Skin of body (tissue), 2 donors: ENCODE results near the gene TATDN3. TPM values are rescaled to one million over a fixed set of nuclear protein-coding genes. Genes with fewer than 3 reads are reported as not detected.
"Not testable (repeated sequence)": the region's sequence is repeated elsewhere in the genome, so short reads cannot be mapped to it uniquely, and the experiment has no call there.

Experiments used
- DNase-seq: peaks from one replicate; lab custom pipeline; 2025; lab: John Stamatoyannopoulos, UW
- total RNA-seq: library from RNA; depleted of rRNA; stranded (reverse); fragments of >200 nt; gene quantifications from one replicate; pipeline ENCODE4 v1.2.3, GENCODE V29; 2014

The TATDN3 gene
- total RNA-seq, 1 donor from 2014 or later: 14.5 TPM

DNA sequence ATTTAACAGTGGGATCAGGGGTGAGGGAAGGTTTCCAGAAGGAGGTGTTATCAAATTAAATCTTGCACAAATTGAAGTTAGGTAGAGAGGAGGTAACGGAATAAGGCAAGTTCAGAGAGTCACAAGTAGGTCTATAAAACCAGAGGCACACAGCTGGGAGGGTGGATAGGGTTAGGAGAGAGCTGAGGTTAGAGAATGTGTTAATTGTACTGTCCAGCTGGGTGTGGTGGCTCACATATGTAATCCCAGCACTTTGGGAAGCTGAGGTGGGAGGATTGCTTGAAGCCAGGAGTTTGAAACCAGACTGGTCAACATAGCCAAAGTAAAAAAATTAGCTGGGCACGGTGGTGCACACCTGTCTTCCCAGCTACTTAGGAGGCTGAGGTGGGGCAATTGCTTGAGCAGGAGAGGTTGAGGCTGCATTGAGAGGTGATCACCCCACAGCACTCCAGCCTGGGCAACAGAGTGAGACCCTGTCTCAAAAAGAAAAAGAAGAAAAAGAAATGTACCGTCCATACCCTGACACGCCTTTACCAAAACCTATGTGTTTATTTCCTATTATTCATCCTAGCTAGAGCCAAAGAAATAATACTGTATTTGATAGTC lies 35.6 kb downstream of the TATDN3 start:
- DNase-seq: no peak

- DNase-seq: no peak
These were observed 36.2 kb downstream of the TATDN3 start for GRCh38 chr1:212827831-212828278.

GRCh38 chr1:212828395-212828794 lies 36.7 kb downstream of the TATDN3 start:
- DNase-seq: no peak

DNA sequence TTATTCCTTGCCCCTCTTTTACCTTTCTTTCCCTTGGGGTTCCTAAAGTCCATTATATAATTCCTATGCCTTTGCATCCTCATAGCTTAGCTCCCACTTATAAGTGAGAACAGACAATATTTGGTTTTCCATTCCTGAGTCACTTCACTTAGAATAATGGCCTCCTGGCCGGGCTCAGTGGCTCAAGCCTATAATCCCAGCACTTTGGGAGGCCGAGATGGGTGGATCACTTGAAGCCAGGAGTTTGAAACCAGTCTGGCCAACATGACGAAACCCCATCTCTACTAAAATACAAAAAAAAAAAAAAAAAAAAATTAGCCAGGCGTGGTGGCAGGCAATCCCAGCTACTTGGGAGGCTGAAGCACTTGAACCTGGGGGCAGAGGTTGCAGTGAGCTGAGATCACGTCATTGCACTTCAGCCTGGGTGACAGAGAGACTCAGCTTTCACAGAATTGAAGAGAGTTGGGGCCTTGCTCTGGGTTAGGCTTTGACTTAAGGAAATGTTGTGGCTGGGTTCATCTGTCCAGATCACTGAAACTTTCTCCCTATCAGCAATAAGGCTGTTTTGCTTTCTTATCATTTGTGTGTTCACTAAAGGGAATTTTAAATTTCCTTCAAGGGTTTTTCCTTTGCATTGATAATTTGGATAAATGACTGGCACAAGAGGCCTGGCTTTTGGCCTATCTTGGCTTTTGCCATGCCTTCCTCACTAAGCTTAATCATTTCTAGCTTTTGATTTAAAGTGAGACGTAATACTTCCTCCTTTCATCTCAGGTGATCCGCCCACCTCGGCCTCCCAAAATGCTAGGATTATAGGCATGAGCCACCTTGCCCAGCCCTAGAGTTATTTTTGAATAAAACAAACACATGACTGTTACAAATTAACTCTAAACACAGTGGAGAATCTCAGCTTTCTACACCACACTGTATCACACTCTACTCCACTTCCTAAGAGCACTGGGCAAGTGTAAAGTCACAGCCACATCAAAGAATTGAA lies 41.8 kb downstream of the TATDN3 start:
- not testable (repeated sequence) for DNase-seq

GRCh38 chr1:212838145-212838544 lies 46.5 kb downstream of the TATDN3 start:
- no peak for DNase-seq

DNA sequence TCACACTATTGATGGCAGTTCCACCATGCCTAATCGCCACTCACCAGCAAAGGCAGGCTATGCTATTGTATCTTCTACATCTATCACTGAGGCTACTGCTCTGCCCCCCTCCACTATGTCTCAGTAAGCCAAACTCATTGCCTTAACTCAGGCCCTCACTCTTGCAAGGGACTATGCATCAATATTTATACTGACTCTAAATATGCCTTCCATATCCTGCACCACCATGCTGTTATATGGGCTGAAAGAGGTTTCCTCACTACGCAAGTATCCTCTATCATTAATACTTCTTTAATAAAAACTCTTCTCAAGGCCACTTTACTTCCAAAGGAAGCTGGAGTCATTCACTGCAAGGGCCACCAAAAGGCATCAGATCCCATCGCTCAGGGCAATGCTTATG lies 52.8 kb downstream of the TATDN3 start:
- not testable (repeated sequence) for DNase-seq

GRCh38 chr1:212847549-212847948 lies 55.9 kb downstream of the TATDN3 start, which contains the start of gene SPATA45:
TSS of gene SPATA45 (minus strand) at chr1:212847649. CDS start at chr1:212836149, 11,500 bp downstream.
- no peak for DNase-seq

GRCh38 chr1:212852105-212852688 lies 60.5 kb downstream of the TATDN3 start:
- no peak for DNase-seq

- no peak for DNase-seq
These were observed 62.0 kb downstream of the TATDN3 start for GRCh38 chr1:212853658-212854057.

DNA sequence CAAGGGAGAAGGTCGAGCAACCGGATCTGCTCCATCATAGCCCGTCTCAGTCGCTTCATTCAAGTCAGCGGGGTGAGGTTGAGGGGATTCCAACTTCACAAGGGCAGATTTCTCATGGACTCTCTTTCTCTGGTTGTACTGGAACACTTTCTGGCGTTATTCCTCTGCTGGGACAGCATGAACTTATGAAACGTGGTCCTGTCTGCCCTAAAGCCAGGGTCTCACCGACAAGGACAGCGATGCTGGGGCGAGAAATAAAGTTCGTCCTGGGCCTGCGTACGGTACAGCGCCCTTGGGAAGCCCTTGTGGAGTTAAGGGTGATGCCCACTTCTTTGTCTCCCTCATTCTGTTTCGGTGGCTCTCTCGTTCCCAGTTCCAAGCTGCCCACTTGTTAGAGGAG lies 65.1 kb downstream of the TATDN3 start:
- no peak for DNase-seq

DNA sequence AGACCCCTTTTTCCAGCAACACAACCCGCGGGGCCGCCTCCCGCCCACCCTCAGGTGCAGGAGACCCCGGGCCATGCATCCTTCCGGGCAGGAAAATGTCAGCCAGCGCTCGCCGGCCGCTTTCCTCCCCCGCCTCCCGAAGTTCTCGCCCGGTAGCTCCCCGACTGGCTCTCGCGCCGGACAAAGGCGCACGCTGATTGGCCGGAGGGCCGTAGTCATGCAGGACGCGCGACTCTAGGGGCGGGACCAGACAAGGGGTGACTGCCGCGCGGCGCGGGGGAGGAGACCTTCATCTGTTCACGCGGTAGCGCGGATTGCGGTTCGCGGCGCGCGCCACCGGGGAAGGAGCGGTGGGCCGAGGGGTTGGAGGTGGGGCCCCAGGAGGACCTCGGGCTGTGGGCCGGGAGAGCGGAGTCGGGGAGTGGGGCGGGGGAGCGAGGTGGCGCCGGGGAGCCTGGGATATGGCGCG lies 66.3 kb downstream of the TATDN3 start, which contains the start of gene FLVCR1:
Gene FLVCR1, plus strand, starts transcription at position 284 of the 469 bp plus-strand sequence. Its CDS starts 178 bp downstream, at position 462.
- peak; percentile 92 for DNase-seq

DNA sequence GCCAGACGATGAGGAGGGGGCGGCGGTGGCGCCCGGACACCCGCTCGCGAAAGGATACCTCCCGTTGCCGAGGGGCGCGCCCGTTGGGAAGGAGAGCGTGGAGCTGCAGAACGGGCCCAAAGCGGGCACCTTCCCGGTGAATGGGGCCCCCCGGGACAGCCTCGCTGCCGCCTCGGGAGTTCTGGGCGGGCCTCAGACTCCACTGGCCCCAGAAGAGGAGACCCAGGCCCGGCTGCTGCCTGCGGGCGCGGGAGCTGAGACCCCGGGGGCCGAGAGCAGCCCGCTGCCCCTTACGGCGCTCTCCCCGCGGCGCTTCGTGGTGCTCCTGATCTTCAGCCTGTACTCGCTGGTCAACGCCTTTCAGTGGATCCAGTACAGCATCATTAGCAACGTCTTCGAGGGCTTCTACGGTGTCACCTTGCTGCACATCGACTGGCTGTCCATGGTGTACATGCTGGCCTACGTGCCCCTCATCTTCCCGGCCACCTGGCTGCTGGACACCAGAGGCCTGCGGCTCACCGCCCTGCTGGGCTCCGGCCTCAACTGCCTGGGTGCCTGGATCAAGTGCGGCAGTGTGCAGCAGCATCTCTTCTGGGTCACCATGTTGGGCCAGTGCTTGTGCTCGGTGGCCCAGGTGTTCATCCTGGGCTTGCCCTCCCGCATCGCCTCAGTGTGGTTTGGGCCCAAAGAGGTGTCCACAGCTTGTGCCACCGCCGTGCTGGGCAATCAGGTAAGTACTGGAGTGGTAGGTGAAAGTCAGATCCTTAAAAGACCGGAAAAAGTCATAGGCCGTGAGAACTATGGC lies 67.0 kb downstream of the TATDN3 start:
- DNase-seq: no peak

DNA sequence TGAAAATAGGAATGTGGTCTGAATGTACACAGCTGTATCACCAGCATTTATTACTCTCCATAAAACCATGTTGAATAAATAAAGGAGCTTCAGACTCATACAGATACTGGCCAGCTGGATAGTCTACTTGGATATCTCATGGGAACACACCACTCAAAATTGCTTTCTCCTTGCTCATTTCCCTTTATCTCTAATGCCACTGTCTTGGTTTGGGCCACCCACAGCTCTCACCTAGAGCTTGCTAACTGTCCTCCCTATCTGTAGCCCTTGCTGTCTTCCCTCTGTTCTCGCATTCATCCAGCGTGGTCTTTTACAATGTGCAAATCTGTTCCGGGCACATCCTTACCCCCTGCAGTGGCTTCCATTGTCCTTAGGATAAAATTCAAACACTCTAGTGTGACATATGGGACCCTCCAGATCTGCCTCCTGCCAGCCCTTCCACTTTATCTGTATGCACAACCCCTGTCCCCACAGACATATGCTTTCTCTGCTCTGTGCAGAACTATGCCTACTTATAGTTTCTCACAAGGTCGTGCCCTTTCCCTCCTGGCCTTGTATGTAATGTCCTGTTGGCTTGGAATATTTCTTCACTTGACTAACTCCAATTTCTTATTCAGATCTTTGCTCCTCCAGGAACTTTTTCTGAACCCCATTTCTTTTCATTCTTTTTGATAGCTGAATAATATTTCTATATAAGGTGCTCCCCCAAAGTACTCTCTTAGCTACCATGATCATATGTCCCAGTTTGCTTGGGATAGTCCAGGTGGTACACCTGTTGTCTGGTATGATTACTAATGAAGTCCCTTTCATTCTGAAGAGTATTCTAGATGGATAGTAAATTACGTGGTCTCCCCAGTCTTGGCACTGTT lies 69.3 kb downstream of the TATDN3 start:
- DNase-seq: no peak

DNA sequence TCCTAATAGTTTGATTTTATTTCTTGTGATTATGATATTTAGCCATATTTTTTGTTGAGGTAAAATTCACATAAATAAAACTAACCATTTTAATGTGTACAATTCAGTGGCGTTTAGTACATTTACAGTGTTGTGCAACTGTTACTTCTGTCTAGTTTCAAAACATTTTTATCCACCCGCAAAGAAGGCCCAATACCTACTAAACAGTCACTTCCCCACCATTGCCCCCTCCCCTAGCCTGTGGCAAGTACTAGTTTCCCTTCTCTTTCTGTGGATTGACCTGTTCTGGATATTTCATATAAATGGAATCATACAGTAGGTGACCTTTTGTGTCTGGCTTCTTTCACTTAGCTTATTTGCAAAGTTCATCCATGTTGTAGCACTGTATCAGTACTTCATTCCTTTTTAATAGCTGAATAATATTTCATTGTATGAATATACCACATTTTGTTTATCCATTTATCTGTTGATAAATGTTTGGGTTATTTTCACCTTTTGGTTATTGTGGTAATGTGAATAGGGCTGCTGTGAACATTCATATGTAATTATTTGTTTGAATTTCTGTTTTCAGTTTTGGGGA lies 70.5 kb downstream of the TATDN3 start:
- no peak for DNase-seq

GRCh38 chr1:212863345-212863744 lies 71.7 kb downstream of the TATDN3 start:
- DNase-seq: not testable (repeated sequence)

DNA sequence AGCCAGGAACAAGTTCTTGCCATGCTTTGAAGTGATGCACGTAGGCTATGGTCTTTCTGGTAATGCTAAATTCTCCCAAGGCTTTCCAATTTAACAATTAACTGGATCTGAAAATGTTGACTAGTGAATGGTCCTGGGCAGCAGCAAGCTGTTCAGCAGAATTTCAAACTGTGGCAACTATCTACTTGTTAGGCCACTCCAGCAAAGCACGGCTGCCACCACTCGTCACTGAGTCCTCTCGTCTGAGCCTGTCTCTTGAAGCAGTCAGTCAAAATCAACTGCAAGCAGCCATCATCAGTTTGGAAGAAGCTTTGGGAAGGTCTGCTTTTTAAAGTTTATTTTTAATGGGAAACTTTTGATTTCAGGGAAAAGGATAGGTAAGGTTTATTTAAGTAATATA lies 72.5 kb downstream of the TATDN3 start:
- no peak for DNase-seq
